SH-SY5Y (cell line): ENCODE results near the gene SLITRK3.

ENCODE experiments used
- GATA2 ChIP-seq: IDR thresholded peaks from 2 replicates; pipeline ENCODE4 v1.6.1; 2011; ENCODE audit warnings: mild to moderate bottlenecking, low read depth, low read length
- GATA3 ChIP-seq: IDR thresholded peaks from 2 replicates; pipeline ENCODE4 v1.6.1; 2011; ENCODE audit warnings: low read depth, mild to moderate bottlenecking, low read length, moderate library complexity

DNA sequence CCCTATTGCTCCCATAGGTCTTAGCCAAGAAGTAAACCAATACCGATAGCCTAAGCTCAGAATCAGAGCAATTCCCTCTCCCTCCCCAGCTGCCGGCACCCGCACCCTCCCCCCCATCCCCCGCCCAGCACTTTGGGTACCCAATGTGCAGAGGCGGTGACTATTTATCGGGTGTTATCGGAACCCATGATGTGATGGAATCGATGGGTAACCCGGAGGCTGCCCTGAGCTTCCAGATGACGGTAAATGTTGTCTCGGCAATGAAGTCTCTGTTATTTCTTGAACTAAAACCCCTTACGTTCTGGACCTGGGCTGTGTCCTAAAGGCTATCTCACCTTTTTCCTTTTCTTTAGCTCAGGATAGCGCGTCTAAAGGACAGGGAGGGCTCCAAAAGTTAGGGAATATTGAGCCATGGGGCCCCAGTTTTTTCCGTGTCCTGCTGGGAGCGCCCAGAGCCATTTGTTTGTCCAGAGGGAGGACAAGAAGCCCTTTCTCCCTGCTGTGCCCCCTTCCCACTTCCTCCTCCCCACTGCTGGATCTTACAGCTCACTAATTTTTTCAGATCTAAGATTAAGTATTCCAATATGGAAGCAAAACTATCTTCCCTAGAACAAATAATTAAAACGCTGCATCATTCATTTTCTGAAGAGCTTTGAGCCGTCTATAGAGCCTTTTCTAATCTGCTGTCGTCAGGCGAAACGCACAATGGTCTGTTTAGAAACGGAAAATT lies 1.5 kb downstream of the SLITRK3 start:
- no peak for TF ChIP-seq GATA3
- no peak for TF ChIP-seq GATA2
